Panc1 (cell line): ENCODE results near the gene BCO1. TPM values are rescaled to one million over a fixed set of nuclear protein-coding genes. Genes with fewer than 3 reads are reported as not detected.

Experiments
- ATAC-seq: fragments of 200-7000 bp; cut with Tn5 transposase; 2 replicates; pipeline ENCODE4 v1.9.1; 2020; ENCODE audit warnings: mild to moderate bottlenecking, moderate library complexity
- BruUV-seq: library from RNA; stranded (reverse); fragments of 400-500 nt; replicated peaks from 2 replicates; lab custom pipeline; 2021; lab: Mats Ljungman, UMichigan
- CTCF ChIA-PET: fragments of 300-600 bp; sonication (Branson Sonifier 250); formaldehyde crosslinking; loops from one replicate; lab custom pipeline; 2022; ENCODE audit warnings: antibody characterized with exemption; lab: Charles Lee
- POLR2A ChIA-PET: fragments of 300-600 bp; sonication (Branson Sonifier 250); formaldehyde crosslinking; loops from one replicate; lab custom pipeline; 2022; ENCODE audit warnings: antibody characterized with exemption; lab: Charles Lee
- DNase-seq: peaks from one replicate; pipeline ENCODE4 v3.0.0-alpha.2; 2010; ENCODE audit warnings: low read depth, low spot score
- H3K27ac ChIP-seq: 2 replicates; pipeline ENCODE4 v1.5.1; 2011; ENCODE audit warnings: mild to moderate bottlenecking, low read length, inconsistent platforms
- H3K27me3 ChIP-seq: fragments of 200-500 bp; sonication (Bioruptor generic); 2 replicates; pipeline ENCODE4 v1.6.0; 2014; ENCODE audit warnings: low read length, inconsistent platforms; ENCODE audit not compliant: control insufficient read depth, insufficient read depth
- H3K36me3 ChIP-seq: fragments of 200-500 bp; sonication (Bioruptor generic); 2 replicates; pipeline ENCODE4 v1.5.1; 2014; ENCODE audit warnings: inconsistent platforms, mild to moderate bottlenecking, low read length, moderate library complexity; ENCODE audit not compliant: control insufficient read depth, insufficient read depth
- H3K4me1 ChIP-seq: 2 replicates; pipeline ENCODE4 v1.5.1; 2011; ENCODE audit warnings: inconsistent platforms, mild to moderate bottlenecking, low read length, moderate library complexity; ENCODE audit not compliant: control insufficient read depth, insufficient read depth
- H3K4me3 ChIP-seq, 2 experiments: 2 replicates each; pipeline ENCODE4 v1.5.1; 2011 to 2012; ENCODE audit warnings: low read depth in 2 of 2, low read length in 2 of 2, mild to moderate bottlenecking in 2 of 2, inconsistent platforms in 1 of 2, moderate library complexity in 1 of 2
- H3K9me3 ChIP-seq: fragments of 200-500 bp; sonication (Bioruptor generic); 2 replicates; pipeline ENCODE4 v1.5.1; 2014; ENCODE audit warnings: low read depth, mild to moderate bottlenecking, inconsistent platforms, low read length, moderate library complexity; ENCODE audit not compliant: control insufficient read depth, insufficient read depth
- CTCF ChIP-seq: fragments of 450-650 bp; IDR thresholded peaks from 2 replicates; pipeline ENCODE4 v1.5.1; 2017; ENCODE audit warnings: mild to moderate bottlenecking
- POLR2AphosphoS5 ChIP-seq: IDR thresholded peaks from 2 replicates; pipeline ENCODE4 v1.6.1; 2012; ENCODE audit warnings: mild to moderate bottlenecking, low read depth, low read length, moderate library complexity
- SIN3A ChIP-seq: IDR thresholded peaks from 2 replicates; pipeline ENCODE4 v1.6.1; 2012; ENCODE audit warnings: low read depth, mild to moderate bottlenecking, low read length, moderate library complexity, borderline replicate concordance; ENCODE audit not compliant: insufficient read depth
- TCF7L2 ChIP-seq: IDR thresholded peaks from 2 replicates; pipeline ENCODE4 v1.6.1; 2011; ENCODE audit warnings: mild to moderate bottlenecking, low read depth, low read length, inconsistent platforms
- in situ Hi-C: cut with HindIII; loops from 2 replicates; pipeline ENCODE4 v1.10.0; 2016; ENCODE audit warnings: low sequenced_read_pairs, low pct_unique_long_range_greater_than_20kb
- intact Hi-C: fragments of 100-400 bp; cut with micrococcal nuclease; formaldehyde crosslinking; loops from one replicate; pipeline ENCODE4 v1.10.0; 2022; ENCODE audit not compliant: unreplicated experiment
- total RNA-seq: library from RNA; stranded (reverse); gene quantifications from one replicate; pipeline ENCODE4 v1.2.1, GENCODE V29; 2021; ENCODE audit not compliant: unreplicated experiment
- TF ChIP-seq, protein P1 (sequence below), 2 experiments: IDR thresholded peaks; 2 replicates each; pipeline ENCODE4 v1.6.1; 2011 to 2012; ENCODE audit warnings: low read depth in 2 of 2, control low read depth in 1 of 2, low read length in 1 of 2, mild to moderate bottlenecking in 1 of 2, moderate library complexity in 1 of 2; ENCODE audit not compliant: insufficient read depth in 1 of 2

Gene BCO1
- total RNA-seq, 1 experiment from 2014 or later, result not detected

- Histone ChIP-seq H3K4me3 (no peak overlapping the region), H3K9me3 (no peaks in the 10 kb centered on the region), H3K4me1 (no peaks in the 10 kb centered on the region), H3K36me3 (no peaks in the 10 kb centered on the region), H3K27me3 (no peaks in the 10 kb centered on the region), H3K27ac (no peak overlapping the region)
- in situ Hi-C loops, result no loop called here
- intact Hi-C loops, result no loop called here
- no TSS peak for BruUV-seq
- POLR2A ChIA-PET, result interaction anchor here (0.7 kb wide), 2 partner anchors 12 to 29 kb away, joined by 5 read pairs; no protein-coding TSS in a partner anchor
- ATAC-seq (peak; percentile 56; the same call in 1 of the 2 replicates), DNase-seq (peak; percentile 30)
- CTCF ChIA-PET, result interaction anchor here (0.7 to 1.3 kb wide), 10 partner anchors 8 to 638 kb away, joined by 3 to 7 read pairs (median 4); no protein-coding TSS in a partner anchor
- TF ChIP-seq SIN3A, result no peak
- TF ChIP-seq, protein P1, sequence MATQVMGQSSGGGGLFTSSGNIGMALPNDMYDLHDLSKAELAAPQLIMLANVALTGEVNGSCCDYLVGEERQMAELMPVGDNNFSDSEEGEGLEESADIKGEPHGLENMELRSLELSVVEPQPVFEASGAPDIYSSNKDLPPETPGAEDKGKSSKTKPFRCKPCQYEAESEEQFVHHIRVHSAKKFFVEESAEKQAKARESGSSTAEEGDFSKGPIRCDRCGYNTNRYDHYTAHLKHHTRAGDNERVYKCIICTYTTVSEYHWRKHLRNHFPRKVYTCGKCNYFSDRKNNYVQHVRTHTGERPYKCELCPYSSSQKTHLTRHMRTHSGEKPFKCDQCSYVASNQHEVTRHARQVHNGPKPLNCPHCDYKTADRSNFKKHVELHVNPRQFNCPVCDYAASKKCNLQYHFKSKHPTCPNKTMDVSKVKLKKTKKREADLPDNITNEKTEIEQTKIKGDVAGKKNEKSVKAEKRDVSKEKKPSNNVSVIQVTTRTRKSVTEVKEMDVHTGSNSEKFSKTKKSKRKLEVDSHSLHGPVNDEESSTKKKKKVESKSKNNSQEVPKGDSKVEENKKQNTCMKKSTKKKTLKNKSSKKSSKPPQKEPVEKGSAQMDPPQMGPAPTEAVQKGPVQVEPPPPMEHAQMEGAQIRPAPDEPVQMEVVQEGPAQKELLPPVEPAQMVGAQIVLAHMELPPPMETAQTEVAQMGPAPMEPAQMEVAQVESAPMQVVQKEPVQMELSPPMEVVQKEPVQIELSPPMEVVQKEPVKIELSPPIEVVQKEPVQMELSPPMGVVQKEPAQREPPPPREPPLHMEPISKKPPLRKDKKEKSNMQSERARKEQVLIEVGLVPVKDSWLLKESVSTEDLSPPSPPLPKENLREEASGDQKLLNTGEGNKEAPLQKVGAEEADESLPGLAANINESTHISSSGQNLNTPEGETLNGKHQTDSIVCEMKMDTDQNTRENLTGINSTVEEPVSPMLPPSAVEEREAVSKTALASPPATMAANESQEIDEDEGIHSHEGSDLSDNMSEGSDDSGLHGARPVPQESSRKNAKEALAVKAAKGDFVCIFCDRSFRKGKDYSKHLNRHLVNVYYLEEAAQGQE (IDR thresholded peaks at IDR 0.05; ENCODE audit: insufficient read depth in 1 of 2, low read depth in 2 of 2, low read length in 1 of 2), result no peak
- peak; percentile 88 for TF ChIP-seq CTCF
- TF ChIP-seq POLR2AphosphoS5, result no peak
- TF ChIP-seq TCF7L2, result no peak
These were observed 33.5 kb upstream of the BCO1 start for GRCh38 chr16:81204798-81205680.

- ATAC-seq (no peak), DNase-seq (no peak)
- no peak overlapping the region for H3K27ac ChIP-seq
- TF ChIP-seq TCF7L2 (no peak), SIN3A (no peak), CTCF (no peak), POLR2AphosphoS5 (no peak)
- TF ChIP-seq, protein P1 (IDR thresholded peaks at IDR 0.05; ENCODE audit: insufficient read depth in 1 of 2, low read depth in 2 of 2, low read length in 1 of 2), result no peak
- H3K9me3 ChIP-seq, result no peaks in the 10 kb centered on the region
- H3K27me3 ChIP-seq, result no peaks in the 10 kb centered on the region
- CTCF ChIA-PET, result no interaction called here
- POLR2A ChIA-PET, result interaction anchor here (0.6 kb wide), 1 partner anchor 41 kb away, joined by 3 read pairs; no protein-coding TSS in a partner anchor
- H3K4me3 ChIP-seq, result no peak overlapping the region
- no peaks in the 10 kb centered on the region for H3K4me1 ChIP-seq
- intact Hi-C loops, result no loop called here
- no peaks in the 10 kb centered on the region for H3K36me3 ChIP-seq
- in situ Hi-C loops, result no loop called here
- no TSS peak for BruUV-seq
These were observed 31.4 kb upstream of the BCO1 start for GRCh38 chr16:81207076-81207475.
